PC-9 (cell line): ENCODE measurements around the gene KLHL17.

Experiments used
- EZH2 ChIP-seq: fragments of 200-600 bp; sonication (generic); IDR thresholded peaks from 2 replicates; pipeline ENCODE4 v1.8.0; 2017; ENCODE audit warnings: antibody characterized with exemption, low read depth
- TF ChIP-seq, protein P1 (sequence below): fragments of 200-600 bp; sonication (generic); conservative IDR thresholded peaks from 2 replicates; pipeline ENCODE4 v1.6.1; 2017; ENCODE audit warnings: mixed run types, antibody characterized with exemption, mild to moderate bottlenecking, moderate library complexity

DNA sequence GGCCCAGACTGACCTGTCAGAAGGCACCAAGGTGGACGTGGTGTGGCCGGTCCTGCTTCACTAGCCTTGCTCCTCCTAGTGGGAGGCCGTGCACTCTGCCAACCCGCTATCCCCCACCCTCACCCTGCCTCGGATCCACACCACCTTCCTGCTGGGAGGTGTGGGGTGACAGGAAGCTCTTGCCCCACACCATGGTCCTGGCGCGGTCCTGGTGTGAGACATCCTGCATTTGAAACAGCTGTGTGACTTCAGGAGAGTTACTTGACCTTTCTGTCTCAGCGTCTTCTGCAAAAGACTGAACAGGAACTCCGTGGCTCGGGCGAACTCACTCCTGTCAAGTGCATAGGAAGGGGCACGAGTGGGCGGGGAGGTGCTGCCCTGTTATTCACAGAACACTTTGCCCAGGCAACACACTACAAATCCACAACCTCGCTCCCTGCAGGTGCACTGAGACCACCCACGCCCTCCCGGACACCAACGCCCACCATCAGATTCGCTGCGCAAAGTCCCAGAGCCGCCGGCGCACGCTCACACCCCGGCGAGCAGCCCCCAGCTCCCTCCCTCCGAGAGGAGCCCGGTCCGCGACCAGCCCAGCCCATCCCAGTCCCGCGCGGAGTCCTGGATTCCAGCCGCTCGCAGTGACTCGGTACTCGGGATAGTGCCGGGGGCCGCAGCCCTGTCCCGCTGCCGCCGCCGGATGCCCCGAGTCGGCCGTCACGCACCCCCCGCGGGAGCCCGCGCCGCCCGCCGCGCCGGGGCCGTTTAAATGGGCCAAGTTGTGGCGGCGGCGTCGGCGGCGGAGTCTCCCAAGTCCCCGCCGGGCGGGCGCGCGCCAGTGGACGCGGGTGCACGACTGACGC is 37.0 kb upstream of the KLHL17 start, which contains the start of gene SAMD11:
- TF ChIP-seq, protein P1, sequence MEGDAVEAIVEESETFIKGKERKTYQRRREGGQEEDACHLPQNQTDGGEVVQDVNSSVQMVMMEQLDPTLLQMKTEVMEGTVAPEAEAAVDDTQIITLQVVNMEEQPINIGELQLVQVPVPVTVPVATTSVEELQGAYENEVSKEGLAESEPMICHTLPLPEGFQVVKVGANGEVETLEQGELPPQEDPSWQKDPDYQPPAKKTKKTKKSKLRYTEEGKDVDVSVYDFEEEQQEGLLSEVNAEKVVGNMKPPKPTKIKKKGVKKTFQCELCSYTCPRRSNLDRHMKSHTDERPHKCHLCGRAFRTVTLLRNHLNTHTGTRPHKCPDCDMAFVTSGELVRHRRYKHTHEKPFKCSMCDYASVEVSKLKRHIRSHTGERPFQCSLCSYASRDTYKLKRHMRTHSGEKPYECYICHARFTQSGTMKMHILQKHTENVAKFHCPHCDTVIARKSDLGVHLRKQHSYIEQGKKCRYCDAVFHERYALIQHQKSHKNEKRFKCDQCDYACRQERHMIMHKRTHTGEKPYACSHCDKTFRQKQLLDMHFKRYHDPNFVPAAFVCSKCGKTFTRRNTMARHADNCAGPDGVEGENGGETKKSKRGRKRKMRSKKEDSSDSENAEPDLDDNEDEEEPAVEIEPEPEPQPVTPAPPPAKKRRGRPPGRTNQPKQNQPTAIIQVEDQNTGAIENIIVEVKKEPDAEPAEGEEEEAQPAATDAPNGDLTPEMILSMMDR = no peak
- TF ChIP-seq EZH2 = no peak
